Heart left ventricle (tissue), 16 donors: ENCODE results near the gene C16orf95. TPM values are rescaled to one million over a fixed set of nuclear protein-coding genes. Genes with fewer than 3 reads are reported as not detected.
A peak's percentile ranks its signal among the peaks of the same experiment; 100 is the strongest.

Source experiments
- ATAC-seq, 4 donors: fragments of 200-7000 bp; cut with Tn5 transposase; one replicate each; pipeline ENCODE4 v1.9.1; 2020 to 2022; ENCODE audit warnings: moderate library complexity in 4 of 4, mild to moderate bottlenecking in 3 of 4, moderate number of reproducible peaks in 1 of 4
- DNase-seq, 5 donors: peaks; one replicate each; pipeline ENCODE4 v3.0.0-alpha.2; 2020
- H3K27ac ChIP-seq, 12 donors: fragments of 200-600 bp; sonication (generic) in 4 of 12; one replicate each; pipeline versions ENCODE4 v1.5.0 to v1.8.0; 2016 to 2022; ENCODE audit warnings: mild to moderate bottlenecking in 2 of 12
- H3K27me3 ChIP-seq, 9 donors: fragments of 200-600 bp; sonication (generic) in 2 of 9; one replicate each; pipeline versions ENCODE4 v1.5.1 to v1.8.0; 2016 to 2022; ENCODE audit warnings: mild to moderate bottlenecking in 3 of 9
- H3K36me3 ChIP-seq, 9 donors: fragments of 200-600 bp; sonication (generic) in 2 of 9; one replicate each; pipeline versions ENCODE4 v1.5.0 to v1.8.0; 2018 to 2022; ENCODE audit warnings: mild to moderate bottlenecking in 2 of 9
- H3K4me1 ChIP-seq, 12 donors: fragments of 200-600 bp; sonication (generic) in 4 of 12; one replicate each; pipeline versions ENCODE4 v1.5.0 to v1.8.0; 2016 to 2022; ENCODE audit warnings: mild to moderate bottlenecking in 3 of 12
- H3K4me3 ChIP-seq, 12 donors: fragments of 200-600 bp; sonication (generic) in 4 of 12; one replicate each; pipeline versions ENCODE4 v1.5.0 to v1.8.0; 2017 to 2022; ENCODE audit warnings: mild to moderate bottlenecking in 9 of 12, moderate library complexity in 4 of 12
- H3K9me3 ChIP-seq, 12 donors: fragments of 200-600 bp; sonication (generic) in 4 of 12; one replicate each; pipeline versions ENCODE4 v1.5.0 to v1.8.0; 2016 to 2022; ENCODE audit warnings: mild to moderate bottlenecking in 1 of 12
- POLR2A ChIP-seq, 2 donors: fragments of 450-650 bp; IDR thresholded peaks; one replicate each; pipeline ENCODE4 v1.6.1; 2017; ENCODE audit warnings: antibody characterized with exemption in 2 of 2, mild to moderate bottlenecking in 2 of 2, moderate library complexity in 2 of 2
- WGBS, 4 donors: extraction: QIAGEN DNeasy Blood & Tissue Kit in 2 of 4; methylation state at CpG; one replicate each; pipeline versions ENCODE4 v1.1.5 to v1.1.7; 2013 to 2018; 5-methylcytosine and 5-hydroxymethylcytosine counted together
- intact Hi-C, 10 donors: fragments of 100-400 bp; cut with DNase I; formaldehyde crosslinking; loops; one replicate each; pipeline versions ENCODE4 v1.11.1 to v1.14.2; 2022
- polyA plus RNA-seq, 2 donors: library from polyadenylated mRNA; stranded (reverse); fragments of 200-250 nt; gene quantifications; one replicate each; pipeline ENCODE4 v1.2.3, GENCODE V29; 2013
- total RNA-seq, 9 donors: library from RNA; depleted of rRNA in 2 of 9; stranded (reverse); fragments of >200 nt in 2 of 9; fragmentation: NEBNext Ultra II Directional in 3 of 9; extraction: Animal tissue kit (Norgen Biotek cat#: 25700) in 3 of 9; gene quantifications; one replicate each; pipeline versions ENCODE4 v1.1.0 to v1.2.4, GENCODE V29; 2016 to 2023
- TF ChIP-seq, protein P1 (sequence below), 12 donors: fragments of 200-600 bp; sonication (generic) in 4 of 12; IDR thresholded peaks; one replicate each; pipeline versions ENCODE4 v1.5.0 to v1.8.0; 2018 to 2022; ENCODE audit warnings: antibody characterized with exemption in 12 of 12, mild to moderate bottlenecking in 5 of 12
- donor health status: ischemic (EF 13 %, LVEDD 7.1; RV severe dilation, severe dysfunction).
- donor health status: healthy with polysubstance abuse.
- donor health status: DM: no; HTN: yes; CAD: no.
- donor health status: DM: no; HTN: no; CAD: no.
- donor health status: ischemic (EF 25% LVEDD 6.9; RV normal size, moderate dysfunction).
- donor health status: ischemic (EF 25% LVEDD 5.7; RV mildly dilated, moderate dysfunction).
- donor health status: healthy.
- donor health status: DM: yes; HTN: yes; CAD: no.
- donor health status: ischemic (EF 35%, LVEDD 5.7; RV mildly dilated, moderate dysfunction).
- donor health status: nonischemic (EF 11% LVEDD 7.7; RV severe dilation, severe dysfunction).
- donor health status: DM: yes; HTN: yes; CAD: no.
- donor health status: PGD.
- donor health status: ischemic (EF 29% LVEDD 5.4; RV normal size, mild dysfunction).
- donor health status: nonischemic (EF 23%, LVEDD 6.1; RV moderate dilation, normal function).

The C16orf95 gene
- total and polyA plus RNA-seq, 11 donors, result 0.91 to 4.5 (median 3.1) TPM

DNA sequence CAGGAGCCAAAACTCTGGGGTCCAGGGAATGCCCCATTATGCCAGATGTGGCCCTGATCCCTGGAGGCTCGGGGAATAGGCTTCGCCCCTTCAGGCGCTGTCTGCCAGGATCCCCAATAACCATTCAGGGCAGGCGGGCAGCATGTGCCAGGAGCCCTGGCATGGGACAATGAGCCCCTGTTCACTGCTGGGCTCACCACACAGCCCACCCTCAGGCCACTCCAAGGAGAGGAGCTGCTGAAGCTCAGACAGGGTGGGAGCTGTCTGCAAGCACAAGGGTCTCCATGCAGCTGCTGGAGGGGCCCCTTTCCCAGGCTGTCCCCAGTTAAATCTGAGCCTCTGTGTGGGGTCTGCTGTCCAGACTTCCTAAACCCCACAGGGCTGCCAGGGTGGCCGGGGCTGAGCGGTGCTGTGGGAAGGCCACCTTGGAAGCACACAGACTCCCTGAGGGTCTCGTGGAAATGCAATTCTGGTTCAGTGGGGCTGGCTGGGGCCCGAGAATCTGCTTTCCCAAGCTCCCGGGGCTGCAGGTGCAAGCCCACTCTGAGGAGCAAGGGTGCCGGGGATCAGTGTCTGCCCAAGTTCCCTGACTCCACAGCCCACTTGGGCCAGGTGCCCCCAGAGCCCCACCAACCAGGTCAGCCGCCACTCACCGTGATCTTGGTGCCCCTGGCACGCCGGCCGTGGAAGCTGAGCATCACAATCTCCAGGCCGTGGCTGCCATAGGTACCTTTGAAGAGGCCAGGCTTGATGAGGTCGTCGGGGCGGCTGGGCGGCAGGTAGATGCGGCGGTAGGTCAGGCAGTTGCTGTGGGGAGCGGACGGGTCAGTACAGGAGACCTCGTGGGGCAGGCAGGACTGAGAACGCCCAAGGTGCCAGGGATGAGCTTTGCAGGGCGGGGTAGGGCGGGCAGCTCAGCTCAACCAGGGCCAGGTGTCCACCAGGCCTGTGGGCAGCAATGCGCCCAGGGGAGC is 17.7 kb upstream of the C16orf95 start:
- H3K27me3 ChIP-seq, result no peaks in the 10 kb centered on the region
- H3K4me3 ChIP-seq, result no peak overlapping the region
- H3K9me3 ChIP-seq, result no peaks in the 10 kb centered on the region
- intact Hi-C loops, result no loop called here
- H3K36me3 ChIP-seq, result peaks cover 0 to 85% (median 73%) of the 10 kb centered on the region in 9 donors
- ATAC-seq, result no peak
- no peak for TF ChIP-seq POLR2A (IDR thresholded peaks at IDR 0.05)
- TF ChIP-seq, protein P1, sequence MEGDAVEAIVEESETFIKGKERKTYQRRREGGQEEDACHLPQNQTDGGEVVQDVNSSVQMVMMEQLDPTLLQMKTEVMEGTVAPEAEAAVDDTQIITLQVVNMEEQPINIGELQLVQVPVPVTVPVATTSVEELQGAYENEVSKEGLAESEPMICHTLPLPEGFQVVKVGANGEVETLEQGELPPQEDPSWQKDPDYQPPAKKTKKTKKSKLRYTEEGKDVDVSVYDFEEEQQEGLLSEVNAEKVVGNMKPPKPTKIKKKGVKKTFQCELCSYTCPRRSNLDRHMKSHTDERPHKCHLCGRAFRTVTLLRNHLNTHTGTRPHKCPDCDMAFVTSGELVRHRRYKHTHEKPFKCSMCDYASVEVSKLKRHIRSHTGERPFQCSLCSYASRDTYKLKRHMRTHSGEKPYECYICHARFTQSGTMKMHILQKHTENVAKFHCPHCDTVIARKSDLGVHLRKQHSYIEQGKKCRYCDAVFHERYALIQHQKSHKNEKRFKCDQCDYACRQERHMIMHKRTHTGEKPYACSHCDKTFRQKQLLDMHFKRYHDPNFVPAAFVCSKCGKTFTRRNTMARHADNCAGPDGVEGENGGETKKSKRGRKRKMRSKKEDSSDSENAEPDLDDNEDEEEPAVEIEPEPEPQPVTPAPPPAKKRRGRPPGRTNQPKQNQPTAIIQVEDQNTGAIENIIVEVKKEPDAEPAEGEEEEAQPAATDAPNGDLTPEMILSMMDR (IDR thresholded peaks at IDR 0.05), result no peak
- DNase-seq, result peak in 2 of 5 donors; percentile 1 to 56
- no peak overlapping the region for H3K27ac ChIP-seq
- no peaks in the 10 kb centered on the region for H3K4me1 ChIP-seq
- 88 to 93% (median 90%) methylated on average over 11 to 29 of the region's 29 CpGs for WGBS, 4 donors

DNA sequence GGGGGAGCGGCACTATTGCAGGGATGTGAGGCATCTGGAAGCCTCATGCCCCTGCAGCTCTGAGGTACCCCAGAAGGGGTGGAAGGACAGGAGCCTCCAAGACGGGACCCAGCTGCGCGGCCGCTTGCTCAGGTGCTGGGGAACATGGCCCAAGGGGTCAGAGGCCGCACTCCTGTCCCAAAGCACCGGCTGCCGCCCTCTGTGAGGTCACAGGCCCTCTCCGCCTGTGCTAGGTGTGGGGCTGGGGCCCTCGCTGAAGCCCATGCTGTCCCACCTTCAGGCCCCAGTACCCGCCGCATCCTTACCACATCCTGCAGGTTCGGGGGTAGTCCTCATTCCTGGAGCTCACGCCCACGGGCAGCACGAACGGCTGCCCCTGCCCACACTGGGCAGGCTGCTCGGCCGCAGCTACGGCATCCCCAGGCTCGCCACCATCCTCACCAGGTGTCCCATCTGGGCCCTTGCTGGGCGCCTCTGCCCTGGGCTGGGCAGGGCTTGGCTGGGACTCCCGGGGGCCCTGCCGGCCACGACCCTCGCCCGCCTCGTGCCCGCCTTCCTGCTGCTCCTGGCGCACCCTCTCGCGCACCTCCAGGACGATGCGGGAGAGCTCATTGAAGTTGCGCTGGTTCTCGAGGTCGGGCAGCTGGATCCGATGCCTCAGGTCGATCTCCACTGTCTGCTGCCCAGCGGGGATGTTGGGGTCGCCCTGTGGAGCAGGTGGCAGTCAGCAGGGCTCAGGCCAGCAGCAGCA is 16.6 kb upstream of the C16orf95 start:
- H3K4me3 ChIP-seq, result no peak overlapping the region
- WGBS, 4 donors, result 95 to 96% (median 95%) methylated on average over 22 to 41 of the region's 41 CpGs
- peaks cover 0 to 9% (median 0%) of the 10 kb centered on the region in 12 donors for H3K4me1 ChIP-seq
- intact Hi-C loops, result no loop called here
- DNase-seq (peak in 2 of 5 donors; percentile 16 to 46), ATAC-seq (no peak)
- H3K27ac ChIP-seq, result no peak overlapping the region
- no peak for TF ChIP-seq POLR2A (IDR thresholded peaks at IDR 0.05)
- TF ChIP-seq, protein P1 (IDR thresholded peaks at IDR 0.05), result no peak
- H3K9me3 ChIP-seq, result no peaks in the 10 kb centered on the region
- H3K36me3 ChIP-seq, result peaks cover 0 to 85% (median 72%) of the 10 kb centered on the region in 9 donors
- H3K27me3 ChIP-seq, result no peaks in the 10 kb centered on the region

DNA sequence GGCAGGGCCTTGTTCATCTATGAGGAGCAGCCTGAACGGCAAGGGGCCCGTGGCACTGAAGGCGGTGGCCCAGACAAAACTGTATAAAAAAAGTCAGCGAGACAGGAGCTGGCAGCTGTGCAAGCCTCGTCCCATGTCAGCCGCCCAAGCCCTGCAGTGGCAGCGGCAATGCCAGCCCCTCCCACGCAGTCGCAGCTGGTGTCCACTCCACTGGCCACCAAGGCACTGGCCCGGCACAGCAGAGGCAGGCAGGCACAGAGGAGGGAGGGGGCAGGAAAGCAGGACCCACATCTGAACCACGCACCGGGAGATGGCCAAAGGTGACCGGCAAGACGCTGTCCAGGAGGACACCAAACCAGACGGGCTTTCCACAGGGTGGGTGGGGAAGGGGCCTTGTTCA is 15.9 kb upstream of the C16orf95 start:
- ATAC-seq (no peak), DNase-seq (peak in 2 of 5 donors; percentile 15 to 38)
- Histone ChIP-seq H3K4me3 (no peak overlapping the region), H3K4me1 (peaks cover 0 to 11% (median 0%) of the 10 kb centered on the region in 12 donors), H3K27me3 (no peaks in the 10 kb centered on the region), H3K9me3 (no peaks in the 10 kb centered on the region), H3K27ac (no peak overlapping the region), H3K36me3 (peaks cover 0 to 85% (median 71%) of the 10 kb centered on the region in 9 donors)
- TF ChIP-seq, protein P1 (IDR thresholded peaks at IDR 0.05), result no peak
- no peak for TF ChIP-seq POLR2A (IDR thresholded peaks at IDR 0.05)
- intact Hi-C loops, result no loop called here
- 91 to 94% (median 92%) methylated on average over 15 of the region's 15 CpGs for WGBS, 4 donors

DNA sequence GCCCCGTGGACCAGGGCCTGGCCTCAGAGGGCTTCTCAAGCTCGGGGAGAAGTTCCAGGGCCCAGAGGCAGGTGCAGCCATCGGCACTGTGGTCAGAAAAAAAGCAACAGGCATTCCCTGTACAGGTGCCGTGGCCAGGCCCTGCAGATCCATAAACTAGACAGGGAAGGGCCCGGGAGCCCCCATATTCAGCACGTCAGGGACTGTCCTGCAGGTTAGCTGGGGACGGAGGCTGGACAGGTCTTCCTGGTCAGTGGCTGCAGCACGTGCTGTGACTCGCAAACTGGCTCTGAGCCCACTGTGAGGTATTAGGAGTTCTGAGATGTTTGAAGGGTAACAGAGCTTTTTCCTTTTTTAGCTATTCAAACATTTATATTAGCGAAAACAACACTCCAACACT is 15.0 kb upstream of the C16orf95 start:
- no peak for TF ChIP-seq POLR2A (IDR thresholded peaks at IDR 0.05)
- TF ChIP-seq, protein P1 (IDR thresholded peaks at IDR 0.05), result no peak
- 77 to 83% (median 80%) methylated on average over 10 of the region's 10 CpGs for WGBS, 4 donors
- H3K4me3 ChIP-seq, result no peak overlapping the region
- no peaks in the 10 kb centered on the region for H3K27me3 ChIP-seq
- peaks cover 0 to 88% (median 72%) of the 10 kb centered on the region in 9 donors for H3K36me3 ChIP-seq
- ATAC-seq (no peak), DNase-seq (peak in 2 of 5 donors; percentile 26 to 53)
- peak overlapping the region in 1 of 12 donors; percentile 25 for H3K27ac ChIP-seq
- H3K4me1 ChIP-seq, result peaks cover 0 to 18% (median 0%) of the 10 kb centered on the region in 12 donors
- no peaks in the 10 kb centered on the region for H3K9me3 ChIP-seq
- intact Hi-C loops, result no loop called here
